ENCODE results near the gene SMC1A. TPM values are rescaled to one million over a fixed set of nuclear protein-coding genes. Genes with fewer than 3 reads are reported as not detected.

Gene SMC1A
- total and polyA plus RNA-seq, 2 of the 8 experiments (the other 6 are each of a cell fraction or from before 2014, with no cell fraction given) = 22.2 to 98.1 TPM

GRCh38 chrX:53412446-53412845, 10.0 kb downstream of the SMC1A start:
- H4K91ac ChIP-seq (replicated peaks; ENCODE audit: insufficient read length, low read length) = no peak overlapping the region
- no peak overlapping the region for H2AFZ ChIP-seq (ENCODE audit: low read length)
- H4K5ac ChIP-seq (ENCODE audit: insufficient read length, low read depth, low read length) = no peak overlapping the region
- H3K4me1 ChIP-seq (replicated peaks in 1 of 4; ENCODE audit: control insufficient read depth in 3 of 4, insufficient read depth in 4 of 4, low read length in 3 of 4) = no peaks in the 10 kb centered on the region
- H3K4me3 ChIP-seq (ENCODE audit: extremely low read depth in 1 of 4, insufficient read depth in 2 of 4, low read depth in 3 of 4, low read length in 4 of 4) = no peak overlapping the region
- 87% methylated on average over 2 of the region's 2 CpGs; no CpG with 5 or more reads in 1 of the 2 experiments for WGBS, 2 experiments (ENCODE audit: extremely low coverage in 1 of 2, insufficient coverage in 1 of 2, insufficient read length in 1 of 2, insufficient replicate concordance in 2 of 2, low coverage in 1 of 2, low lambda C conversion rate in 2 of 2, missing lambda C conversion rate in 1 of 2)
- no peak overlapping the region for H3K4me2 ChIP-seq (ENCODE audit: insufficient read depth in 1 of 2, low read depth in 2 of 2, low read length in 2 of 2)
- CTCF ChIA-PET (ENCODE audit: partially characterized antibody) = interaction anchor here (1.0 to 1.4 kb wide), 4 partner anchors 10 to 180 kb away, joined by 3 to 4 read pairs (median 3); partner anchors contain the start of gene SMC1A
- no peak overlapping the region for H3K23ac ChIP-seq (ENCODE audit: insufficient read length)
- no peak overlapping the region for H2BK5ac ChIP-seq (ENCODE audit: low read depth, low read length)
- no peak for FAIRE-seq
- no peak overlapping the region for H3K4ac ChIP-seq (replicated peaks; ENCODE audit: insufficient read length, low read depth, low read length)
- H3K23me2 ChIP-seq (ENCODE audit: low read depth, low read length) = no peaks in the 10 kb centered on the region
- H2BK20ac ChIP-seq (ENCODE audit: low read length) = no peak overlapping the region
- H3K9me3 ChIP-seq (ENCODE audit: insufficient read depth in 2 of 2, low read depth in 1 of 2, low read length in 1 of 2) = no peaks in the 10 kb centered on the region
- peaks cover 0 to 21% of the 10 kb centered on the region in 2 experiments; a peak in 2 of 4 replicates for H3K79me2 ChIP-seq (ENCODE audit: control insufficient read depth in 1 of 2, insufficient read depth in 2 of 2, low read length in 2 of 2)
- H2BK12ac ChIP-seq (ENCODE audit: low read depth, low read length) = no peak overlapping the region
- no peaks in the 10 kb centered on the region for H3K79me1 ChIP-seq (ENCODE audit: low read depth, low read length)
- H3K27ac ChIP-seq (ENCODE audit: low read depth, low read length) = no peak overlapping the region
- no peak overlapping the region for H2AK5ac ChIP-seq (ENCODE audit: low read depth, low read length)
- POLR2A ChIA-PET (ENCODE audit: partially characterized antibody) = interaction anchor here (1.7 to 2.5 kb wide), 2 partner anchors 10 kb away, joined by 4 to 8 read pairs; partner anchors contain the start of genes RIBC1 and SMC1A
- no peak overlapping the region for H2BK15ac ChIP-seq (ENCODE audit: low read length)
- H4K8ac ChIP-seq (ENCODE audit: extremely low read depth, insufficient read depth, low read length) = no peak overlapping the region; the same call in 1 of the 2 replicates
- no peak overlapping the region for H3K14ac ChIP-seq (ENCODE audit: insufficient read length)
- no peak overlapping the region for H3K9ac ChIP-seq (replicated peaks in 1 of 4; ENCODE audit: extremely low read depth in 1 of 4, low read depth in 3 of 4, low read length in 3 of 4)
- no peak for DNase-seq (ENCODE audit: low read depth in 1 of 2, low spot score in 2 of 2)
- no peak overlapping the region for H3K56ac ChIP-seq (replicated peaks; ENCODE audit: insufficient read length, low read depth, low read length)
- H3K18ac ChIP-seq (ENCODE audit: extremely low read depth, low read length) = no peak overlapping the region
- H4K20me1 ChIP-seq (replicated peaks in 1 of 2; ENCODE audit: control insufficient read depth in 1 of 2, insufficient read depth in 2 of 2, low read length in 2 of 2) = peaks cover 0 to 1% of the 10 kb centered on the region in 2 experiments
- no peak overlapping the region for H2BK120ac ChIP-seq (replicated peaks; ENCODE audit: low read depth, low read length)
- H3K27me3 ChIP-seq (replicated peaks in 1 of 4; ENCODE audit: control insufficient read depth in 3 of 4, extremely low read depth in 1 of 4, insufficient read depth in 3 of 4, low read length in 3 of 4) = no peaks in the 10 kb centered on the region
- peaks cover 13 to 55% (median 41%) of the 10 kb centered on the region in 4 experiments for H3K36me3 ChIP-seq (ENCODE audit: control insufficient read depth in 2 of 4, insufficient read depth in 4 of 4, low read length in 3 of 4)
- TF ChIP-seq KDM1A (IDR thresholded peaks at IDR 0.05; ENCODE audit: borderline replicate concordance, low read length) = no peak
